Caco-2 (cell line): ENCODE measurements around the gene NELL2. TPM values are rescaled to one million over a fixed set of nuclear protein-coding genes. Genes with fewer than 3 reads are reported as not detected.

Experiments used
- BruUV-seq: library from RNA; stranded (reverse); fragments of 400-500 nt; replicated peaks from 2 replicates; lab custom pipeline; 2021; lab: Mats Ljungman, UMichigan
- CTCF ChIA-PET: fragments of 300-600 bp; sonication (Branson Sonifier 250); formaldehyde crosslinking; loops from one replicate; lab custom pipeline; 2022; ENCODE audit warnings: antibody characterized with exemption; lab: Charles Lee
- POLR2A ChIA-PET: fragments of 300-600 bp; sonication (Branson Sonifier 250); formaldehyde crosslinking; loops from one replicate; lab custom pipeline; 2022; ENCODE audit warnings: antibody characterized with exemption; lab: Charles Lee
- DNase-seq, 2 experiments: peaks; one replicate each; pipeline versions ENCODE4 v3.0.0 to v3.0.0-alpha.2; 2020 to 2022
- H3K27me3 ChIP-seq: replicated peaks from 2 replicates; pipeline ENCODE4 v1.6.0; 2011; ENCODE audit warnings: low read length; ENCODE audit not compliant: control insufficient read depth, insufficient read depth
- H3K36me3 ChIP-seq: 2 replicates; pipeline ENCODE4 v1.5.1; 2011; ENCODE audit warnings: low read length; ENCODE audit not compliant: control insufficient read depth, insufficient read depth
- H3K4me1 ChIP-seq: fragments of 250-450 bp; sonication (Bioruptor Pico); 2 replicates; pipeline ENCODE4 v1.5.1; 2020; ENCODE audit warnings: mild to moderate bottlenecking
- H3K4me3 ChIP-seq: 2 replicates; pipeline ENCODE4 v1.5.1; 2011; ENCODE audit warnings: low read depth, mild to moderate bottlenecking, control low read depth, low read length
- H3K9me3 ChIP-seq: fragments of 250-450 bp; sonication (Bioruptor Pico); 2 replicates; pipeline ENCODE4 v1.5.1; 2020; ENCODE audit warnings: mild to moderate bottlenecking, moderate library complexity
- H3K27ac Mint-ChIP-seq: one replicate; pipeline ENCODE4 v1.8.0; 2022; ENCODE audit warnings: mixed read lengths; ENCODE audit not compliant: unreplicated experiment
- H3K27me3 Mint-ChIP-seq: one replicate; pipeline ENCODE4 v1.8.0; 2022; ENCODE audit warnings: mixed read lengths; ENCODE audit not compliant: insufficient read depth, unreplicated experiment
- H3K36me3 Mint-ChIP-seq: one replicate; pipeline ENCODE4 v1.8.0; 2022; ENCODE audit warnings: mild to moderate bottlenecking, mixed read lengths; ENCODE audit not compliant: insufficient read depth, unreplicated experiment
- H3K4me1 Mint-ChIP-seq: one replicate; pipeline ENCODE4 v1.8.0; 2022; ENCODE audit warnings: low read depth, mixed read lengths; ENCODE audit not compliant: unreplicated experiment
- H3K4me3 Mint-ChIP-seq: one replicate; pipeline ENCODE4 v1.8.0; 2022; ENCODE audit warnings: mild to moderate bottlenecking, moderate library complexity, mixed read lengths; ENCODE audit not compliant: unreplicated experiment
- H3K9me3 Mint-ChIP-seq: one replicate; pipeline ENCODE4 v1.8.0; 2022; ENCODE audit warnings: mixed read lengths; ENCODE audit not compliant: unreplicated experiment
- intact Hi-C: fragments of 100-400 bp; cut with micrococcal nuclease; formaldehyde crosslinking; loops from one replicate; pipeline ENCODE4 v1.10.0; 2022; ENCODE audit not compliant: unreplicated experiment
- total RNA-seq: library from RNA; stranded (reverse); gene quantifications from 2 replicates; pipeline ENCODE4 v1.2.3, GENCODE V29; 2022
- TF ChIP-seq, protein P1 (sequence below), 2 experiments: fragments of 200-600 bp in 1 of 2; IDR thresholded peaks; 1 replicate in 1 of 2; 2 replicates in 1 of 2; pipeline versions ENCODE4 v1.5.1 to v1.8.0; 2011 to 2022; ENCODE audit warnings: antibody characterized with exemption in 1 of 2, control low read depth in 1 of 2, inconsistent platforms in 1 of 2, low read depth in 1 of 2, low read length in 1 of 2, mild to moderate bottlenecking in 1 of 2, moderate library complexity in 1 of 2; ENCODE audit not compliant: insufficient read depth in 1 of 2, severe bottlenecking in 1 of 2, unreplicated experiment in 1 of 2

NELL2 gene
- total RNA-seq, 1 experiment from 2014 or later = 0.70 TPM

DNA sequence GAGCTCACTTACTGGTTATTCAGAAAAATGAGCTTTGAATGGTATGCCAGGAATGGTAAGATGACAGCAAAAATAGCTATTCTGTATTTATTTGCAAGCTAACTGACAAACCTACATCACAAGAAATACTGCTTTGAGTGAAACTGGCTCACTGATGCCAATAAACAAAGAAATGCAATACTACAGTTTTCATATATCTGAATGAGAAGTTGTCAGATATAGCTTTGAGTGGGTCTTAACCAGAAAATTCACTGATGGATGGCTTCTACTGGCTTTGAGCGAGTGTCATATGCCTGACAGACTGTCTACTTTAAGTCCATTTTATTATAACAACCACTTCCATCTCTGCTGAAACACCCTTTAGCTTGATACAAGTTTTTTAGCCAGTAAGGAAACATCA, 330.1 kb downstream of the NELL2 start:
- DNase-seq = no peak
- H3K9me3 Mint-ChIP-seq = no peaks in the 10 kb centered on the region
- H3K4me3 ChIP-seq = no peak overlapping the region
- intact Hi-C loops = no loop called here
- H3K9me3 ChIP-seq = no peaks in the 10 kb centered on the region
- no peaks in the 10 kb centered on the region for H3K27me3 ChIP-seq
- ChIA-PET CTCF (no interaction called here), POLR2A (no interaction called here)
- no peak overlapping the region for H3K27ac Mint-ChIP-seq
- H3K36me3 ChIP-seq = no peaks in the 10 kb centered on the region
- H3K4me1 Mint-ChIP-seq = peaks cover 15% of the 10 kb centered on the region
- no peaks in the 10 kb centered on the region for H3K36me3 Mint-ChIP-seq
- 0 out of 2 replicates have a peak, but pooled peaks cover 4% of the 10 kb centered on the region for H3K4me1 ChIP-seq
- H3K4me3 Mint-ChIP-seq = no peak overlapping the region
- no TSS peak for BruUV-seq
- TF ChIP-seq, protein P1, sequence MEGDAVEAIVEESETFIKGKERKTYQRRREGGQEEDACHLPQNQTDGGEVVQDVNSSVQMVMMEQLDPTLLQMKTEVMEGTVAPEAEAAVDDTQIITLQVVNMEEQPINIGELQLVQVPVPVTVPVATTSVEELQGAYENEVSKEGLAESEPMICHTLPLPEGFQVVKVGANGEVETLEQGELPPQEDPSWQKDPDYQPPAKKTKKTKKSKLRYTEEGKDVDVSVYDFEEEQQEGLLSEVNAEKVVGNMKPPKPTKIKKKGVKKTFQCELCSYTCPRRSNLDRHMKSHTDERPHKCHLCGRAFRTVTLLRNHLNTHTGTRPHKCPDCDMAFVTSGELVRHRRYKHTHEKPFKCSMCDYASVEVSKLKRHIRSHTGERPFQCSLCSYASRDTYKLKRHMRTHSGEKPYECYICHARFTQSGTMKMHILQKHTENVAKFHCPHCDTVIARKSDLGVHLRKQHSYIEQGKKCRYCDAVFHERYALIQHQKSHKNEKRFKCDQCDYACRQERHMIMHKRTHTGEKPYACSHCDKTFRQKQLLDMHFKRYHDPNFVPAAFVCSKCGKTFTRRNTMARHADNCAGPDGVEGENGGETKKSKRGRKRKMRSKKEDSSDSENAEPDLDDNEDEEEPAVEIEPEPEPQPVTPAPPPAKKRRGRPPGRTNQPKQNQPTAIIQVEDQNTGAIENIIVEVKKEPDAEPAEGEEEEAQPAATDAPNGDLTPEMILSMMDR (IDR thresholded peaks at IDR 0.05; ENCODE audit: insufficient read depth in 1 of 2, low read depth in 1 of 2, low read length in 1 of 2, severe bottlenecking in 1 of 2, unreplicated experiment in 1 of 2) = no peak
- no peaks in the 10 kb centered on the region for H3K27me3 Mint-ChIP-seq

DNA sequence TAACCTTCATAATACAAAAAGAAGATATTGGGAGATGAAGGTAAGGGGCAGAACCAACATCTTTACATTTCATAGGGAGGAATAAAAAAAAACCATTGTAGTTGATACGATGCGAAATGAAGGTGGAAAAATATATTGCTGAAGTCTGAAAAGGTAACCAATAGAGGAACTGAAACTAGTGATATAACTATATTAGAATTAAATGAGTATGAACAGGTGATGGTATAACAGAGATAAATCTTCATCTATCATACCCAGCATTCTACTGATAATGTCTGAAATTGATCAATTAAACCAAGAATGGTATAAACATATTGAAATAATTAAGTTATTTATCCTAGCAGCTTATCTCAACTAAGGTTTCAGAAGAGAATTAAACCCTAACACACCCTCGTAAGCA, 332.1 kb downstream of the NELL2 start:
- no peaks in the 10 kb centered on the region for H3K27me3 Mint-ChIP-seq
- H3K9me3 ChIP-seq = no peaks in the 10 kb centered on the region
- no peaks in the 10 kb centered on the region for H3K27me3 ChIP-seq
- H3K4me3 Mint-ChIP-seq = no peak overlapping the region
- peaks cover 17% of the 10 kb centered on the region for H3K4me1 Mint-ChIP-seq
- no TSS peak for BruUV-seq
- no peak for DNase-seq
- 0 out of 2 replicates have a peak, but pooled peaks cover 3% of the 10 kb centered on the region for H3K4me1 ChIP-seq
- no peaks in the 10 kb centered on the region for H3K36me3 Mint-ChIP-seq
- ChIA-PET CTCF (no interaction called here), POLR2A (no interaction called here)
- no peaks in the 10 kb centered on the region for H3K9me3 Mint-ChIP-seq
- intact Hi-C loops = no loop called here
- TF ChIP-seq, protein P1 (IDR thresholded peaks at IDR 0.05; ENCODE audit: insufficient read depth in 1 of 2, low read depth in 1 of 2, low read length in 1 of 2, severe bottlenecking in 1 of 2, unreplicated experiment in 1 of 2) = no peak
- no peak overlapping the region for H3K27ac Mint-ChIP-seq
- H3K4me3 ChIP-seq = no peak overlapping the region
- no peaks in the 10 kb centered on the region for H3K36me3 ChIP-seq

DNA sequence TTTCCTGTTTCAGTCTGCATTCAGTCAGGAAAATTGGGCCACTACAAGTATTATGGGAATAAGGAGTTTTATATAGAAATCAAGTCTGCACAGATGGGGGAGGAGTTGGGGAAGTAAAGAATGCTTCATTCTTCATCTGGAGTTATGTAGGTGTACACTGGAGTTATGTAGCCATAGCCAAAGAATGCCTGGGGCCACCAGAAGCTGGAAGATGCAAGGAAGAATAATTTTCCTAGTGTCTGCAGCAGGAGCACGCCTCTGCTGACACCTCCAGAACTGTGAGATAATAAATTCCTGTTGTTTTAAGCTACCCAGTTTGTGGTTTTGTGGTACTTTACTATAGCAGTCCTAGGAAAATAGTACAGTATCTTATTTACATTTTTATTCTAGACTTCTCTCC, 333.4 kb downstream of the NELL2 start:
- peaks cover 26% of the 10 kb centered on the region for H3K4me1 Mint-ChIP-seq
- no peaks in the 10 kb centered on the region for H3K27me3 Mint-ChIP-seq
- POLR2A ChIA-PET = no interaction called here
- H3K36me3 ChIP-seq = no peaks in the 10 kb centered on the region
- CTCF ChIA-PET = interaction anchor here (0.6 kb wide), 1 partner anchor 36 kb away, joined by 3 read pairs; no protein-coding TSS in a partner anchor
- no peaks in the 10 kb centered on the region for H3K27me3 ChIP-seq
- no peak overlapping the region for H3K4me3 ChIP-seq
- H3K9me3 ChIP-seq = no peaks in the 10 kb centered on the region
- intact Hi-C loops = no loop called here
- H3K9me3 Mint-ChIP-seq = no peaks in the 10 kb centered on the region
- H3K27ac Mint-ChIP-seq = no peak overlapping the region
- BruUV-seq = no TSS peak
- no peak for DNase-seq
- TF ChIP-seq, protein P1 (IDR thresholded peaks at IDR 0.05; ENCODE audit: insufficient read depth in 1 of 2, low read depth in 1 of 2, low read length in 1 of 2, severe bottlenecking in 1 of 2, unreplicated experiment in 1 of 2) = no peak
- H3K36me3 Mint-ChIP-seq = no peaks in the 10 kb centered on the region
- H3K4me3 Mint-ChIP-seq = no peak overlapping the region
- peaks cover 9% of the 10 kb centered on the region; the same call in 1 of the 2 replicates for H3K4me1 ChIP-seq
